Testis (tissue), 3 donors: ENCODE data around the gene MYBPC2. TPM values are rescaled to one million over a fixed set of nuclear protein-coding genes. Genes with fewer than 3 reads are reported as not detected.
A peak's percentile ranks its signal among the peaks of the same experiment; 100 is the strongest.

Experiments
- DNase-seq: peaks from one replicate; pipeline ENCODE4 v3.0.0-alpha.2; 2019
- H3K27ac ChIP-seq, 2 donors: fragments of 200-600 bp; sonication (generic); one replicate each; pipeline ENCODE4 v1.5.1; 2019
- H3K27me3 ChIP-seq: fragments of 200-600 bp; sonication (generic); one replicate; pipeline ENCODE4 v1.5.1; 2019
- H3K36me3 ChIP-seq: fragments of 200-600 bp; sonication (generic); one replicate; pipeline ENCODE4 v1.5.1; 2017; ENCODE audit warnings: low read depth; ENCODE audit errors: missing control alignments
- H3K4me1 ChIP-seq: fragments of 200-600 bp; sonication (generic); one replicate; pipeline ENCODE4 v1.5.1; 2019
- H3K4me3 ChIP-seq, 2 donors: fragments of 200-600 bp; sonication (generic); one replicate each; pipeline ENCODE4 v1.5.1; 2017 to 2019
- H3K9me3 ChIP-seq: fragments of 200-600 bp; sonication (generic); one replicate; pipeline ENCODE4 v1.5.1; 2017
- POLR2A ChIP-seq: fragments of 450-650 bp; IDR thresholded peaks from one replicate; pipeline ENCODE4 v1.6.1; 2017; ENCODE audit warnings: antibody characterized with exemption, mild to moderate bottlenecking, moderate library complexity
- WGBS, 2 donors: methylation state at CpG; one replicate each; pipeline ENCODE4 v1.1.5; 2018; 5-methylcytosine and 5-hydroxymethylcytosine counted together
- intact Hi-C: fragments of 100-400 bp; cut with DNase I; formaldehyde crosslinking; loops from one replicate; pipeline ENCODE4 v1.15.1; 2023; ENCODE audit warnings: low total_unique reads
- polyA plus RNA-seq: library from polyadenylated mRNA; stranded (reverse); fragments of 350-450 nt; fragmentation: Illumina TruSeq; extraction: RNeasy Lipid Tissue Mini Kit (QIAGEN cat#74804); gene quantifications from one replicate; pipeline ENCODE4 v1.2.3, GENCODE V29; 2014; ENCODE audit warnings: low read depth, low replicate concordance; ENCODE audit not compliant: insufficient read depth
- total RNA-seq, 2 donors: library from RNA; depleted of rRNA; stranded (reverse); fragments of >200 nt; gene quantifications; one replicate each; pipeline ENCODE4 v1.2.3, GENCODE V29; 2016
- TF ChIP-seq, protein P1 (sequence below), 3 experiments: fragments of 450-650 bp in 2 of 3; fragments of 200-600 bp in 1 of 3; sonication (generic) in 1 of 3; IDR thresholded peaks; one replicate each; pipeline ENCODE4 v1.5.1; 2016 to 2019; ENCODE audit warnings: antibody characterized with exemption in 3 of 3, mild to moderate bottlenecking in 2 of 3, moderate library complexity in 1 of 3

MYBPC2 gene
- total and polyA plus RNA-seq, 3 donors from 2014 or later: 0.31 to 3.2 (median 0.63) TPM

DNA sequence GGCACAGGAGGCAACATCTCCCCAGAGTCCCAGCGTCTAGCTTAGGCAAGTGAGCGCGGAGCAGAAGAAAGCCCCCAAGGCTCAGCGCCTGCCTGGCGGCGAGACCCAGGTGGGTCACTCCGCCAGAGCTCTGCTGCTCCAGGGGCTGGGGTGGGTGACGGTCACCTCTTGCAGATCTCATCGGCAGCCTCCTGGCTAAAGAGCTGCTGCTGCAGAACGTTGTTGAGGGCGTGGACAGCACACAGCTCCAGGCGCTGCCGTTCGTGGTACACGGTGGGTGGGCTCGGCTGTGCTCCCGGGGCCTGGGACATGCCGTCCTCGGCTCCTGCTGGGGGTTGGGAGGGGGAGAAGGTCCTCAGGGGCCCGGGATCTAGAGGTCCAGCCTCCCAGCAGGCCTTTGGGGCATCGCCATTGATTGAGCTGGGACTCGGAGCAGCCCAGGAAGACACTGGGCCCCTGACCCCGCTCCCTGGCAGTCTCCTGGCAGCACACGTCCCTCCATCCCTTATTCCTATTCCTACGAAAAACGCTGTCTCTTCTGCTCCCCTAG, 77.5 kb downstream of the MYBPC2 start:
- Histone ChIP-seq H3K4me1 (peaks cover 20% of the 10 kb centered on the region), H3K27me3 (no peaks in the 10 kb centered on the region), H3K36me3 (no peaks in the 10 kb centered on the region), H3K9me3 (no peaks in the 10 kb centered on the region), H3K27ac (peak overlapping the region; percentile 76 to 77), H3K4me3 (peak overlapping the region; percentile 66 to 89)
- no peak for TF ChIP-seq POLR2A
- TF ChIP-seq, protein P1, sequence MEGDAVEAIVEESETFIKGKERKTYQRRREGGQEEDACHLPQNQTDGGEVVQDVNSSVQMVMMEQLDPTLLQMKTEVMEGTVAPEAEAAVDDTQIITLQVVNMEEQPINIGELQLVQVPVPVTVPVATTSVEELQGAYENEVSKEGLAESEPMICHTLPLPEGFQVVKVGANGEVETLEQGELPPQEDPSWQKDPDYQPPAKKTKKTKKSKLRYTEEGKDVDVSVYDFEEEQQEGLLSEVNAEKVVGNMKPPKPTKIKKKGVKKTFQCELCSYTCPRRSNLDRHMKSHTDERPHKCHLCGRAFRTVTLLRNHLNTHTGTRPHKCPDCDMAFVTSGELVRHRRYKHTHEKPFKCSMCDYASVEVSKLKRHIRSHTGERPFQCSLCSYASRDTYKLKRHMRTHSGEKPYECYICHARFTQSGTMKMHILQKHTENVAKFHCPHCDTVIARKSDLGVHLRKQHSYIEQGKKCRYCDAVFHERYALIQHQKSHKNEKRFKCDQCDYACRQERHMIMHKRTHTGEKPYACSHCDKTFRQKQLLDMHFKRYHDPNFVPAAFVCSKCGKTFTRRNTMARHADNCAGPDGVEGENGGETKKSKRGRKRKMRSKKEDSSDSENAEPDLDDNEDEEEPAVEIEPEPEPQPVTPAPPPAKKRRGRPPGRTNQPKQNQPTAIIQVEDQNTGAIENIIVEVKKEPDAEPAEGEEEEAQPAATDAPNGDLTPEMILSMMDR (IDR thresholded peaks at IDR 0.05): no peak
- DNase-seq: peak; percentile 75
- intact Hi-C loops: no loop called here
- whole genome bisulfite sequencing, 2 donors: 17 to 21% methylated on average over 8 to 26 of the region's 26 CpGs

DNA sequence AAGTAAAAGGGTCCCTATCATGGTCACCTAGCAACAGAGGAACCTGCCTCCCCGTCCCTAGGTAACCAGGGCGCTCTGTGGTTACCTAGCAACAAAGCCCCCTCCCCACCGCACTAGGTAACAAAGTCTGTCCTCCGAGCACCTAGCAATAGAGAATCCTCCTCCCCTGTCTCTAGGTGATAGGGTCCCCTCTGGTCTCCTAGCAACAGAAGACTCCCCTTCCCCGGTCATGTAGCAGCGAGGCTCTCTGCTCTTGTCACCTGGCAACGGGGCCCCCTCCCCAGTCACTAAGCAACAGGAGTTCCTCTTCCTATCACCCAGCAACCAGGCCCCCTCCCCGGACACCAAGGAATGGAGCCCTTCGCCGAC, 78.0 kb downstream of the MYBPC2 start:
- H3K9me3 ChIP-seq: no peaks in the 10 kb centered on the region
- H3K36me3 ChIP-seq: no peaks in the 10 kb centered on the region
- H3K4me3 ChIP-seq: peak overlapping the region; percentile 66 to 89
- DNase-seq: no peak
- no peak for TF ChIP-seq POLR2A
- TF ChIP-seq, protein P1 (IDR thresholded peaks at IDR 0.05): no peak
- WGBS, 2 donors: 1 to 7% methylated on average over 4 to 10 of the region's 10 CpGs
- H3K4me1 ChIP-seq: peaks cover 20% of the 10 kb centered on the region
- peak overlapping the region; percentile 76 to 77 for H3K27ac ChIP-seq
- no peaks in the 10 kb centered on the region for H3K27me3 ChIP-seq
- intact Hi-C loops: no loop called here

DNA sequence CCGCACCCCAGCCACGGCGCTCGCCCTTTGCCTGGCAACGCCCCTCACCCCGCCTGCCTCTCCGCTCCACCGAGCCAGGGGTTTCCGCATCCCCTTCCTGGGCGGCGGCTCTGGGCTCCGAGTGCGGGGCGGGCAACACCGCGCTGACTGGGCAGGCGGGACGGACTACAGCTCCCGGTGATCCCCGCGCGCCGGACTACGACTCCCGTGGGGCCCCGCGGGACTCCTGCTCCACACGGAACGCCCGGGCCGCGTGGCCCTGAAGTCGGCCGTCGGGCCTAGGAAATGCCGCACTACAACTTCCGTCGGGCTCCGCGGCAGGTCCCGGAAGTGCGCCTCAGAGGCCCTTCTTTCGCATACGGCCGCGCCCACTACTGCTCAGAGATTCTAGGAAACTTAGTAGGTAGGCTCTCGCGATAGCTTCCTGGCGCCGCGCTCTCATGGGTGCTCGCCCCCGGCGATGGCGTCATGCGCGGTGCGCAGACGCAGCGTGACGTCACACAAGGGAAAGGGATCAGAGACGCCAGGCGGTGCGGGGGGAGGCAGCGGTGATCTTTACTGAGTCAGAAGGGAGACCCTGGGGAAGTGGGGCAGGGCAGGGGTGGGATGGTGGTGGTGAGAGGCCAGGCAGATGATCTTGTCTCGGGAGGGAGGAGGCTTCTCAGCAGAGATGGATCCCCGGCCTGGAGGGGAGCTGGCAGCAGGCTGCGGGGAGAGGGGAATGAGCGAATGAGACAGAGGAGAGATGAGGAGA, 78.6 kb downstream of the MYBPC2 start, which contains the start of gene JOSD2:
Gene JOSD2, minus strand, starts transcription at position 123 of the 754 bp plus-strand sequence. CDS start 760 bp downstream, outside the sequence.
- DNase-seq: peak; percentile 100
- peak within 1 kb of the TSS; percentile 66 to 89 for H3K4me3 ChIP-seq
- no peaks in the 10 kb centered on the region for H3K27me3 ChIP-seq
- H3K27ac ChIP-seq: peak within 1 kb of the TSS; percentile 76 to 77
- 0 to 2% methylated on average over 39 to 69 of the region's 69 CpGs for WGBS, 2 donors
- TF ChIP-seq, protein P1 (IDR thresholded peaks at IDR 0.05): no peak
- peak; percentile 50 for TF ChIP-seq POLR2A
- intact Hi-C loops: no loop called here
- no peaks in the 10 kb centered on the region for H3K36me3 ChIP-seq
- H3K4me1 ChIP-seq: peaks cover 20% of the 10 kb centered on the region
- no peaks in the 10 kb centered on the region for H3K9me3 ChIP-seq

- intact Hi-C loops: no loop called here
- H3K4me1 ChIP-seq: peaks cover 20% of the 10 kb centered on the region
- 36 to 78% methylated on average over 6 to 36 of the region's 36 CpGs for WGBS, 2 donors
- no peak for DNase-seq
- TF ChIP-seq, protein P1 (IDR thresholded peaks at IDR 0.05): no peak
- TF ChIP-seq POLR2A: no peak
- no peak overlapping the region for H3K27ac ChIP-seq
- H3K9me3 ChIP-seq: no peaks in the 10 kb centered on the region
- H3K36me3 ChIP-seq: no peaks in the 10 kb centered on the region
- no peaks in the 10 kb centered on the region for H3K27me3 ChIP-seq
- H3K4me3 ChIP-seq: peak overlapping the region in 1 of 2 donors; percentile 89
These were observed 79.7 kb downstream of the MYBPC2 start for GRCh38 chr19:50512112-50512998.
